ENCODE results near the gene EPHB2.

The EPHB2 gene

DNA sequence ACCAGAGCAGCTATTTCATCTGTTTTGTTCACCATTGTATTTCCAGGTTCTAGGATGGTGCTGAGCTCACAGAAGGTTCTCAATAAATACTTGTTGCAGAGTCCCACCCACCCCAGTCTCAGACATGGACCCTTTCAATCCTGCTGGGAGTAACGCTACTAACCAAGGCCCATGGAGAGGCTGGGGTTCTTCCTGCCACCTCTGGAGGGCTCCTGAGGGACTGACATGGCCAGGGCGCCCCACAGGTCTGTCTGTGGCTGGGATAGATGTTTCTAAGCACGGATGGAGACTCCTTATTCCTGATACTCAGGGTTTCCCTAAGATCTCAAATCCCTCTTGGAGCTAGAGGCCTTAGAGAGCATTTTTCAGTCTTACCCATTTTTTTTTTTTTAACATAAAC is 87.4 kb downstream of the EPHB2 start:
- no peak for DNase-seq (ENCODE audit: low spot score)

- no peak for DNase-seq (ENCODE audit: low spot score)
Observed at GRCh38 chr1:22799971-22800370, 89.3 kb downstream of the EPHB2 start.

DNA sequence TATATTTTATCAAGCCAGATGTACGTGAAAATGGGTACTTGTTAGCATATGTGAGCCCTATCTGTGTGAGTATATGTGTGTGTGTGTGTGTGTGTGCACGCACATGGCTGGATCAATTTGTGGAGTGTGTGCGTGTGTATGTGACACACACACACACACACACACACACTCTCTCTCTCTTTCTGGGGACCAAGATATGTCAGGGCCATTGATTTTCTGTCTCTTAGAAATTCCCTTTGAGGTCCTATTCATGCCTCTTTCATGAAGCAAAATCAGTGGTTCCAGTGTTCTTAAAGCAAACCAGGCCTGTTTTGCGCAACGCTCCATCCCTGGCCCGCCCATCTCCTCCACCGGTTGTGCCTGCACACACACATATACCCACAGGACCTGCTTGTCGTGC is 90.0 kb downstream of the EPHB2 start:
- no peak for DNase-seq (ENCODE audit: low spot score)

- DNase-seq (ENCODE audit: low spot score), result no peak
Observed at GRCh38 chr1:22801347-22801746, 90.7 kb downstream of the EPHB2 start.

DNA sequence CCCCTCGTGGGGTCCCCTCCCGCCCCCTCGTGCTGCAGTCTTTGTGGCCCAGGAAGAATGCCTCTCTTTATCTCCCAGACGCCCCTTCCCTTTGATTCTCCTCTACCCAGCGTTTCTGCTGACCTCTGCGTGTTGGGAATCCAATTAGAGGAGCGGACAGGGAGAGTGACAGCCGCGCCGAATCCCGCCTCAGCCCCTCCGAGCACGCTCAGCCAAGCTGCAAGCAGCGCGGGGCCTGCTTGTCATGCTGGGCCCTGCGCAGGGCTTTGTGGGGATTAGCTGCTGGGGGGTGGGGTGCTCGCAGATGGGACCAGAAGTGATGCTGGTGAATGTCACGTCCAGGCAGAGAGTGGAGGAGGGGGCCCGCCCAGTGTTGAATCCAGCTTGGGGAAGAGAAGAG is 91.1 kb downstream of the EPHB2 start:
- peak; percentile 81 for DNase-seq (ENCODE audit: low spot score)

DNA sequence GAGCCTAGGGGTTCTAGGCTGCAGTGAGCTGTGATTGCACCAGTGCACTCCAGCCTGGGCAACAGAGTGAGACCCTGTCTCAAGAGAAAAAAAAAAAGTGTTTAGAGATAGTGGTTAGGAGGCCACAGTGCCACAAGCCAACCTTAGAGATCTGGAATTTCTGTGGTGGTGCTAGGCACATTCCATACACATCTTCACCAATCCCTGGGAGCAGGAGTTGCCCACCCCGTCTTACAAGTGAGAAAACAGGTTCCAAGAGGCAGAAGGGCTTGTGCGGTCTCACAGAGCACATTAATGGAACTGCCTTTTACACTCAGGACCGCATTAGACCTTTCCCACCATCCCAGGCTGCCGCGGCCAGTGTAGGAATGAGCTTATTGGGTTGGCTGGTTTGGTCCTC is 93.2 kb downstream of the EPHB2 start:
- DNase-seq (ENCODE audit: low spot score), result no peak

GRCh38 chr1:22804406-22804805 is 93.8 kb downstream of the EPHB2 start:
- DNase-seq (ENCODE audit: low spot score), result no peak

GRCh38 chr1:22804969-22805671 is 94.5 kb downstream of the EPHB2 start:
- DNase-seq (ENCODE audit: low spot score), result no peak

- no peak for DNase-seq (ENCODE audit: low spot score)
Observed at GRCh38 chr1:22805672-22806038, 95.0 kb downstream of the EPHB2 start.

GRCh38 chr1:22806584-22806983 is 95.9 kb downstream of the EPHB2 start:
- peak; percentile 58 for DNase-seq (ENCODE audit: low spot score)

DNA sequence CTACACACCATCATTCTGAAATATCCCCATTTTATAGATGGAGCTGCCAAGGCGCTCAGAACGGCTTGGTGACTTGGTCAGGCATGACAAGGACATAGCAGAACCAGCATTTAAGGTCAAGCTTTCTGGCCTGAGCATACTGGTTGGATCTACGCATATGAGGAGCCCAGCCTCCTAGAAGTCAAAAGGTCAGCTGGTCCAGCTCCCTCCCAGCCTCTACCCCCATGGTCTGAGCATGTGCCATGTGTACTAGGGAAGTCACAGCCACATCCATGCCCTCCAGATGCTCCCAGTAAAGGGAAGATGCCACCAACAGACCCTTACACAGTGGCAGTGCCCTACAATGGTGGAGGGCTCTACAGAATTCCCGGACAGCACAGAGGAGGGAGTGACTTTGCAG is 96.7 kb downstream of the EPHB2 start:
- no peak for DNase-seq (ENCODE audit: low spot score)

GRCh38 chr1:22808186-22808675 is 97.6 kb downstream of the EPHB2 start:
- no peak for DNase-seq (ENCODE audit: low spot score)

GRCh38 chr1:22808676-22809483 is 98.2 kb downstream of the EPHB2 start:
- peak; percentile 64 for DNase-seq (ENCODE audit: low spot score)

DNA sequence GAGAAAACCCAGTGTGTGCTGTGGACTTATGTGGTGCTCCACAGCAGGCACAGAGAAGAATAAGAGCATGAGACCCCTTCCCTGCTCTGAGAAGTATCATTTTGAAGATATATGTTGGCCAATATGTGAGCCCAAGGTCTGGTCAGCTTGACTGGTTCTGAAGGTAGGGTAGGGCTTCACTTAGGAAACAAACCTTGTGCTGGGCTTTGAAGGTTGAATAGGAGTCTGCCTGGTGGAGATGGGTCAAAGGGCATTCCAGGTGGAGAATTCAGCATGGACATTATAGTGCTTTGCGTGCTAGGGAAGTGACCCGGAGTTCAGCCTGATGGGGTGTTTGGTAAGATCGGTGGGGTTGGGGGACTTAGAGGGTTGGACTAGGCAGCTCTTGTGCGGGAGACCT is 99.1 kb downstream of the EPHB2 start:
- DNase-seq (ENCODE audit: low spot score), result no peak

- DNase-seq (ENCODE audit: low spot score), result no peak
Observed at GRCh38 chr1:22810378-22810777, 99.7 kb downstream of the EPHB2 start.

DNA sequence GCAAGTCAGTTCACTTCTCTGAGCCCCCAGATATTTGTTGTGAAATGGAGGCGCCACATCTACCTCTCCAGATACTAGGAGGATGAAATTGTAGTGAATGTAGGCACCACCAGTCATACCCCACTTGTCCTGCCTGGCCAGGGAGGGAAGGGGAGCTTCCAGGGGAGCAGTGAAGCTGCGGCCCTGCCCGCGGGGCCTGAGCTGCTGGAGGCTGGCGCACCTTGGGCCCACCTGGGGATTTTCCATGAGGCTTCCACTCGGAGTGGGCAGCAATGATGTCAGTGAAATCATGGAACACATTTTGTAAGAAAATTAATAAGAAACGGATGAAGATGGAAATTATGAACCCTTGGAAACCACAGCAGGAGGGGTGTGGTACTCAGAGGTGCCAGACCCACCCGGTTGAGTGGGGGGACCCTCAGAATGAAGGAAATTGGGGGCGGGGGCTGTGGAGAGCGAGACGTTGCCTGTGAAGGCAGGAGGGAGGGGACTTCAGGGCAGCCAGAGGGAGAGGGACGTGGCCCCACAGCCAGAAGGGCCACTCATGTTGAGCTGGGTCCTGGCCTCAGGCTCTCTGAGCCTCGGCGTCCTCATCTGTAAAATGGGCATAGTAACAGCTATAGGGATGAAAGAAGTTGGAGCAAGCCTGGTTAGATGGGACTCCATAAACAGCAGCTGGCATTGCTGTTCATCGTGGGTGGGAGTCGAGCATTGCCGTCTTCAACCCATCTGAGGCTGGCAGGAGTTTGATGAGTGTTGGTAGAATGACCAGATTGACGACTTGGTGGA is 101.6 kb downstream of the EPHB2 start:
- DNase-seq (ENCODE audit: low spot score), result no peak

GRCh38 chr1:22812993-22813790 is 102.6 kb downstream of the EPHB2 start:
- DNase-seq (ENCODE audit: low spot score), result no peak

DNA sequence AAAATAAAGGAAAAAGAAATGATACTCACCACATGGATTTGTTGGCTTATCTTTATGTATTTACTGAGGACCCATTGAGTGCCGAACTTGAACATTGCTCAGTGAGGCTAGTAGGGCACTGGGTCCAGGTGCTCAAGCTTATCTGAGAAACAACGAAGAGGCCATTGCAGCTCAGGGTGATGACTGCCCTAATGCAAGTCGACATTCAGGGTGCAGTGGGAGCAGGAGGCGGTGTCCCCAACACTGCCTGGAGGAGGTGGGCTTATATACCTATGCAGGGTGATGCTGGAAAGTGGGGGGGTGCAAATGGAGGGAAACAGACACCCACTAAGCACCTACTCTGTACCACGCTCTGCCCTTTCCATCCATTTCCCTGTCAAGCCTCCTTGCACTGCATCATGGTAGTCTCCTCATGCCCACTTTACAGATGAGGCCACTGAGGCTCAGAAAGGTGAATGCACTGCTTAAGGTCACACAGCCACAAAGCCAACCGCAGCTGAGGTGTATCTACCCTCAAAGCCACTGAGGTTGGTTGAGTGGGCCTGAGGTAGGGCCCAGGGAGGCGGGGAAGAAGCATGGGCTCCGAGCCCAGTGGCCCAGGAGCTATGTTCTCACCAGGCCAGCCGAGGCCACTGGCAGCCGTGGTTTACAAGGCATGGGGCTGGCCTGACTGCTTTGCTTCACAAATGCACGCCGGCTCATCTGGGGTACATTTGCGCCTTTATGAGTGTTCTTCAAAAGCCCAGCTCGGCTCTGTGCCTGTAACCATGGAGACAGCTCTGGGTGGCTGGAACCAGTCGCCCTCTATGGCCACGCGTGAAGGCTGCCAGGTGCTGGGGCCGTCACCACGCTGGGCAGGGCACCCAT is 103.8 kb downstream of the EPHB2 start:
- no peak for DNase-seq (ENCODE audit: low spot score)

DNA sequence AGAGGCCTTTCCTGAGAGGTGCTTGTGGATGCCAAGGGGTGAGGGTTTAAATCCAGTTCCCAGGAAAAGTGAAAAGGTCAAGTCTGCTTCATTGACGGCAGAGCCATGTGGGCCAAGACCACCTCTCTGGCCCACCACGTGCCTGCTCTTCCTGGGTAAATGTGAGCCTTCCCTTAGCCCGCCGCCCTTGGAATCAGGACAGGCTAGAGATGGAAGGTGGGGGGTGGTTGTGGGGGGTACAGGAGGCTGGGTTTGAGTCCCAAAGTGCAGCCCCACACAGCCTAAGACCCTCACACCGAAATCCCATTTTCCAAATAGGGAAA is 104.4 kb downstream of the EPHB2 start:
- DNase-seq (ENCODE audit: low spot score), result no peak

GRCh38 chr1:22815421-22816066 is 104.9 kb downstream of the EPHB2 start:
- DNase-seq (ENCODE audit: low spot score), result no peak
